CD4-positive, alpha-beta T cell (primary cell): ENCODE measurements around the gene PTPRN2. TPM values are rescaled to one million over a fixed set of nuclear protein-coding genes. Genes with fewer than 3 reads are reported as not detected.

Experiments used
- ATAC-seq: fragments of 200-7000 bp; cut with Tn5 transposase; one replicate; pipeline ENCODE4 v1.10.0; 2022; ENCODE audit warnings: mild to moderate bottlenecking; ENCODE audit not compliant: poor library complexity
- CTCF ChIA-PET: fragments of 350-600 bp; sonication (Branson Sonifier 250); formaldehyde crosslinking; loops from one replicate; lab custom pipeline; 2021; ENCODE audit warnings: antibody characterized with exemption, inconsistent platforms; lab: Charles Lee
- POLR2A ChIA-PET: fragments of 350-600 bp; sonication (Branson Sonifier 250); formaldehyde crosslinking; loops from one replicate; lab custom pipeline; 2021; ENCODE audit warnings: antibody characterized with exemption, inconsistent platforms; lab: Charles Lee
- DNase-seq, 14 experiments: peaks; one replicate each; pipeline ENCODE4 v3.0.0-alpha.2; 2013 to 2020; ENCODE audit warnings: mixed read lengths in 2 of 14
- H3K27ac ChIP-seq, 2 donors: one replicate each; pipeline versions ENCODE4 v1.5.1 to v1.7.0; 2013; ENCODE audit warnings: low read length in 2 of 2, low read depth in 1 of 2, mild to moderate bottlenecking in 1 of 2
- H3K27me3 ChIP-seq, 2 experiments: 1 replicate in 1 of 2; 2 replicates in 1 of 2; pipeline versions ENCODE4 v1.6.1 to v1.7.0; 2013; ENCODE audit warnings: low read length in 2 of 2, control low read depth in 1 of 2, mild to moderate bottlenecking in 1 of 2, moderate library complexity in 1 of 2; ENCODE audit not compliant: insufficient read depth in 2 of 2, control insufficient read depth in 1 of 2
- H3K36me3 ChIP-seq: one replicate; pipeline ENCODE4 v1.6.1; 2013; ENCODE audit warnings: low read length, control low read depth; ENCODE audit not compliant: insufficient read depth
- H3K4me1 ChIP-seq: one replicate; pipeline ENCODE4 v1.6.1; 2013; ENCODE audit warnings: low read length, control low read depth; ENCODE audit not compliant: insufficient read depth
- H3K4me3 ChIP-seq: one replicate; pipeline ENCODE4 v1.5.1; 2013; ENCODE audit warnings: mild to moderate bottlenecking, low read length, moderate library complexity
- H3K9me3 ChIP-seq, 2 experiments: 1 replicate in 1 of 2; 2 replicates in 1 of 2; pipeline versions ENCODE4 v1.6.1 to v1.7.0; 2013; ENCODE audit warnings: low read length in 2 of 2, mild to moderate bottlenecking in 2 of 2, control low read depth in 1 of 2, moderate library complexity in 1 of 2; ENCODE audit not compliant: control insufficient read depth in 1 of 2, insufficient read depth in 1 of 2
- H3K27ac Mint-ChIP-seq: one replicate; pipeline ENCODE4 v1.8.0; 2020; ENCODE audit warnings: mixed read lengths
- H3K27me3 Mint-ChIP-seq: one replicate; pipeline ENCODE4 v1.8.0; 2021; ENCODE audit warnings: mixed read lengths
- H3K36me3 Mint-ChIP-seq: one replicate; pipeline ENCODE4 v1.8.0; 2021; ENCODE audit warnings: low read depth, mixed read lengths
- H3K4me1 Mint-ChIP-seq: one replicate; pipeline ENCODE4 v1.8.0; 2021; ENCODE audit warnings: low read depth, mixed read lengths
- H3K4me3 Mint-ChIP-seq: one replicate; pipeline ENCODE4 v1.8.0; 2020; ENCODE audit warnings: mild to moderate bottlenecking, mixed read lengths
- H3K9me3 Mint-ChIP-seq: one replicate; pipeline ENCODE4 v1.8.0; 2020; ENCODE audit warnings: mixed read lengths
- CTCF ChIP-seq: fragments of 200-600 bp; IDR thresholded peaks from one replicate; pipeline ENCODE4 v1.8.0; 2022; ENCODE audit warnings: antibody characterized with exemption, mild to moderate bottlenecking
- intact Hi-C, 2 experiments: fragments of 100-400 bp; cut with DNase I in 1 of 2; cut with micrococcal nuclease in 1 of 2; formaldehyde crosslinking; loops; one replicate each; pipeline versions ENCODE4 v1.15.1 to v1.9.0; 2023 to 2025; cut with DNase I, micrococcal nuclease
- total RNA-seq, 174 experiments: library from RNA in 2 of 174; stranded (reverse) in 2 of 174; gene quantifications; one replicate each; pipeline ENCODE4 v1.2.3 and lab custom pipeline; 2021 to 2026

PTPRN2 gene
- total RNA-seq, 2 experiments from 2014 or later, result 0.34 to 0.44 TPM

- intact Hi-C loops, result no loop called here
- no peak for TF ChIP-seq CTCF
- H3K36me3 Mint-ChIP-seq, result no peaks in the 10 kb centered on the region
- Histone ChIP-seq H3K9me3 (peaks cover 0 to 29% of the 10 kb centered on the region in 2 experiments), H3K4me3 (no peak overlapping the region), H3K27me3 (peaks cover 45 to 62% of the 10 kb centered on the region in 2 experiments), H3K27ac (no peak overlapping the region), H3K4me1 (peaks cover 43% of the 10 kb centered on the region), H3K36me3 (no peaks in the 10 kb centered on the region)
- peaks cover 23% of the 10 kb centered on the region for H3K4me1 Mint-ChIP-seq
- peaks cover 2% of the 10 kb centered on the region for H3K9me3 Mint-ChIP-seq
- POLR2A ChIA-PET, result no interaction called here
- CTCF ChIA-PET, result no interaction called here
- peak in 1 of 14 experiments; percentile 32 for DNase-seq
- peak overlapping the region; percentile 45 for H3K4me3 Mint-ChIP-seq
- H3K27ac Mint-ChIP-seq, result no peak overlapping the region
- no peak for ATAC-seq
- H3K27me3 Mint-ChIP-seq, result peaks cover 52% of the 10 kb centered on the region
Observed at GRCh38 chr7:157692460-157693011, 895.1 kb downstream of the PTPRN2 start.

GRCh38 chr7:157691586-157692459 lies 895.8 kb downstream of the PTPRN2 start:
- no peak for TF ChIP-seq CTCF
- peaks cover 51 to 69% of the 10 kb centered on the region in 2 experiments for H3K27me3 ChIP-seq
- Mint-ChIP-seq H3K27me3 (peaks cover 59% of the 10 kb centered on the region), H3K4me1 (peaks cover 30% of the 10 kb centered on the region), H3K36me3 (no peaks in the 10 kb centered on the region), H3K27ac (no peak overlapping the region), H3K4me3 (peak overlapping the region; percentile 79), H3K9me3 (peaks cover 2% of the 10 kb centered on the region)
- peaks cover 43% of the 10 kb centered on the region for H3K4me1 ChIP-seq
- H3K27ac ChIP-seq, result no peak overlapping the region
- no peak for ATAC-seq
- peak in 1 of 14 experiments; percentile 31 for DNase-seq
- ChIA-PET CTCF (no interaction called here), POLR2A (no interaction called here)
- H3K4me3 ChIP-seq, result no peak overlapping the region
- no peaks in the 10 kb centered on the region for H3K36me3 ChIP-seq
- H3K9me3 ChIP-seq, result peaks cover 0 to 29% of the 10 kb centered on the region in 2 experiments
- intact Hi-C loops, result no loop called here

DNA sequence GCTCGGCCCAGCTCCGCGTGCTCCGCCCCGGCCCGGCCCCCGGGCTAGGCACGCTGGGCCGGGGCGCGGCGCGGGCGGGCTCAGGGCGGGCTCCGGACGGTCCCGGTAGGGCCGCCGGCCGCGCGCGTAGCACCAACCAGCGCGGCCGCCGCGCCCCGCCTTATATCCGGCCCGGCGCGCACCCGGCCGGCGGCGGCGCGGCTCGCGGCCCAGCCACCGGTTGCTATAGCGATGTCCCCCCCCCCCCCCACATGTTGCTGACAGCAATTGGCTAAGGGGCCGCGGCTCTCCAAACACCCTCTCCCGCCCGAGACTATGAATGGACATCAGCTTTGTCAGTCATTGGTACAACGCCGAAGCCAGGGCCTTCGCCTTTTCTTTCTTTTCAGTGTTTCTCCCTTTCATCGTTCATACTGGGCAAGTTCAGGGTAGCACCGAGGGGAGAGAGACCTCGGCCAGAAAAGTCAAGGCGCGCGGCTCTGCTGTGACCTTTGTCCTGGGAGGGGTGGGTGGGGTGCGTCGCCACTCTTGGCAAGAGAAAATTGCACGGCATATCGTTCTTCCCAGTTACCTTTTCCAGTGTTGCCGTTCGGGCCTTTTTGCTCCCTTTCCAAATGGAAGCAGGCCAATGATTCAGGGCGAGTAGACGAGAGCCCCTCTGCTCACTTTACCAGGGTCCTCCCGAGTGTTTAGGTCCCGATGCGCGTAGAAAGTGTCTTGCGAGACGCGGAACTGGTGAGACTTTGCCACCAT lies 896.6 kb downstream of the PTPRN2 start:
- DNase-seq, result peak in 1 of 14 experiments; percentile 32
- CTCF ChIA-PET, result no interaction called here

More for the DNA sequence above, 896.6 kb downstream of the PTPRN2 start:
- Mint-ChIP-seq H3K27me3 (peaks cover 67% of the 10 kb centered on the region), H3K36me3 (no peaks in the 10 kb centered on the region), H3K27ac (no peak overlapping the region), H3K9me3 (peaks cover 2% of the 10 kb centered on the region), H3K4me1 (peaks cover 38% of the 10 kb centered on the region), H3K4me3 (peak overlapping the region; percentile 79)
- TF ChIP-seq CTCF, result no peak
- H3K4me1 ChIP-seq, result peaks cover 50% of the 10 kb centered on the region
- H3K9me3 ChIP-seq, result peaks cover 0 to 32% of the 10 kb centered on the region in 2 experiments
- POLR2A ChIA-PET, result interaction anchor here (1.5 kb wide), 1 partner anchor 64 kb away, joined by 5 read pairs; no protein-coding TSS in a partner anchor
- H3K27me3 ChIP-seq, result peaks cover 59 to 78% of the 10 kb centered on the region in 2 experiments
- peak; percentile 10 for ATAC-seq
- no peaks in the 10 kb centered on the region for H3K36me3 ChIP-seq
- no peak overlapping the region for H3K4me3 ChIP-seq
- intact Hi-C loops, result no loop called here
- H3K27ac ChIP-seq, result no peak overlapping the region
